Central memory CD4-positive, alpha-beta T cell (primary cell): ENCODE results near the gene LAGE3.

Source experiments
- DNase-seq: peaks from one replicate; pipeline ENCODE4 v3.0.0; 2022

Gene LAGE3

GRCh38 chrX:154473683-154474082 is 5.4 kb downstream of the LAGE3 start:
- no peak for DNase-seq

- no peak for DNase-seq
These were observed 6.1 kb downstream of the LAGE3 start for GRCh38 chrX:154472685-154473632.

DNA sequence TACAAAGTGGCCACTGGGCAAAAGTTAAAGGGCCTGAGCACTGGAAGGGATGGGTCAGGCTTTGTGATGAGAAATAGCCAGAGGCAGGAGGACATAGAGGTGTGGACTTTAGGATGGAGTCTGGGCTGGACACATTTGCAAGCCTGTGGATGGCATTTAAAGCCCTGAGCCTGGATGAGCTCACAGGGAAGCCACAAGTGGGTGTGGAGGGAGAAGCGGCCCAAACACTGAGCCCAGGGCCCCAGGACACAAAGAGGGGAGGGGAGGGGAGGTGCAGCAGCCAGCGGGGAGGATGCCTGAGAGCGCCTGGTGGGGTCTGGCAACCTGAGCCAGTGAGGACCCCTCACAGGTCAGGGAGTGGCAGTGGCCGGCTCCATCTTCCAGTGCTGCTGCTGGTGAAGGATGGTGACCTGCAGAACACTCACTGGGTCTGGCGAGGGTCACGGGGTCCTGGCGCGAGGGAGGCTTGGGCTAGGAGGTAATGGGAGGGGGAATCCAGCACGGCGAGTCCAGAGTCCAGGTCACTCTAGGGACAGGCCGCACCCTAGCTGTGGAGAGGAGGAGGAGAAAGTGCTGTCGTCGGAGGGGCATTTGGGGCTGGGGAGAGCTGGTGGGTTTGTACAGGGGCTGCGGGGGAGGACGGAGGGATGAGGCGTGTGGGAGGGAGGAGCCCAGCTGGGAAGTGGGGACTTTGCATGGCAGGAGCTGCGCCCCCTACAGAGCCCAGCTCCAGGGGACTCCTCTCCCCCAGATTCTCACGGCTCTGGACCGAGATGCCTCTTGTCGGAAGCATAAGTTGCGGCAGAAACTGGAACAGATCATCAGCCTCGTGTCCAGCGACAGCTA is 7.0 kb downstream of the LAGE3 start:
- DNase-seq: no peak

DNA sequence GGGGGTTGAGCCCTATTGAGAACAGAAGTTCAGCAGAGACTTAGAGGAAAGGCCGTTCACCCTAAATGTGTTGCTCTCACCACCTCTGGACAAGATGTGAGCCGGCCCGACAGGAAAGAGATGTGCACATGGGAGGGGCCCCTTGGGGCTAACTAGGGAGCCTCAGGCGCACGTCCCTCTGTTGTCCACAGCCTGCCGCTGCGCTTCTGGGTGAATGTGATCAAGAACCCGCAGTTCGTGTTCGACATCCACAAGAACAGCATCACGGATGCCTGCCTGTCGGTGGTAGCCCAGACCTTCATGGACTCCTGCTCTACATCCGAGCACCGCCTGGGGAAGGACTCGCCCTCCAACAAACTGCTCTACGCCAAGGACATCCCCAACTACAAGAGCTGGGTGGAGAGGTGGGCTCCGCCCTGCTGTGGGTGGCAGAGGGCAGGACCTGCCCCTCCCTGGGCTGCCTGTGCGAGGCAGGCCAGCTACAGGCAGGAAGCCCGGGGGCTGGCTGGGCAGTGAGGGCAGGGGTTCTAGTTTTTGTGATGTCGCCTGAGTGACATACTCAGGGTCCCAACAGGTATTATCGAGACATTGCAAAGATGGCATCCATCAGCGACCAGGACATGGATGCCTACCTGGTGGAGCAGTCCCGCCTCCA is 8.0 kb downstream of the LAGE3 start:
- DNase-seq: no peak

- no peak for DNase-seq
These were observed 8.6 kb downstream of the LAGE3 start for GRCh38 chrX:154470434-154470833.

- DNase-seq: no peak
These were observed 9.2 kb downstream of the LAGE3 start for GRCh38 chrX:154469880-154470279.

DNA sequence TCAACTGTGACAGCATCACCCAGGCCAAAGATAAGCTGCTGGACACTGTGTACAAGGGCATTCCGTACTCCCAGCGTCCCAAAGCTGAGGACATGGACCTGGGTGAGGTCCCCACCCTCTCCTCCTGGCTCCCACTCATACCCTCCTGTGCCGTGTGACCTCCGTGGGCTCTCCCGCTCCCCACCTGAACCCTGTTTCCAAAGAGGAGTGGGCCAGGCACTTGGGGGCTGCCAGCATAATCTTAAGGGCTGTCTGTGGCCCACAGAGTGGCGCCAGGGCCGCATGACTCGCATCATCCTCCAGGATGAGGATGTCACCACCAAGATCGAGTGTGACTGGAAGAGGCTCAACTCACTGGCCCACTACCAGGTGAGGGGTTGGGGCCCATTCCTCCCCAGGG is 10.0 kb downstream of the LAGE3 start:
- no peak for DNase-seq

DNA sequence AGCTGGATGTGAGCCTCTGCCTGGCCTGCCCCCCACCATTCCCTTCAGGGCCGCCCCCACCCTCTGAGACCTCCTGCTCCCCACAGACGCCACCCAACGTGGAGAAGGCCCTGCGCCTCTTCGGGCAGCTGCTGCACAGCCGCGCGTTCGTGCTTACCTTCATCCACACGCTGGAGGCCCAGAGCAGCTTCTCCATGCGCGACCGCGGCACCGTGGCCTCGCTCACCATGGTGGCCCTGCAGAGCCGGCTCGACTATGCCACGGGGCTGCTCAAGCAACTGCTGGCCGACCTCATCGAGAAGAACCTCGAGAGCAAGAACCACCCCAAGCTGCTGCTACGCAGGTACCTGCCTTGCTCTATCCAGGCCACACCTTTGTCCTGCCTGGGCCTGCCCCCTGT is 10.9 kb downstream of the LAGE3 start:
- no peak for DNase-seq

DNA sequence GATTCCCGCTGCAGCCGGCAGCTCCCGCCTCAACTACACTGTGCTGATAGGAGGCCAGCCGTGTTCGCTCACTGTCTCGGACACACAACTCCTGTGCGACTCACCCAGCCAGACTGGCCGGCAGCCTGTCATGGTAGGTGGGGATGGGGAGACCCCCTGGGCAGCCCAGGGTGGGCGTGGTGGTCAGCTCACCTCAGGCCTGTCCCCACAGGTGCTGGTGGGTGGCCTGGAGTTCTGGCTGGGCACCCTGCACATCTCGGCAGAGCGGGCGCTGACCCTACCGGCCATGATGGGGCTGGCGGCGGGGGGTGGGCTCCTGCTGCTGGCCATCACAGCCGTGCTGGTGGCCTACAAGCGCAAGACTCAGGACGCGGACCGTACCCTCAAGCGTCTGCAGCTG is 11.5 kb downstream of the LAGE3 start:
- DNase-seq: no peak

GRCh38 chrX:154466907-154467306 is 12.2 kb downstream of the LAGE3 start:
- DNase-seq: no peak

DNA sequence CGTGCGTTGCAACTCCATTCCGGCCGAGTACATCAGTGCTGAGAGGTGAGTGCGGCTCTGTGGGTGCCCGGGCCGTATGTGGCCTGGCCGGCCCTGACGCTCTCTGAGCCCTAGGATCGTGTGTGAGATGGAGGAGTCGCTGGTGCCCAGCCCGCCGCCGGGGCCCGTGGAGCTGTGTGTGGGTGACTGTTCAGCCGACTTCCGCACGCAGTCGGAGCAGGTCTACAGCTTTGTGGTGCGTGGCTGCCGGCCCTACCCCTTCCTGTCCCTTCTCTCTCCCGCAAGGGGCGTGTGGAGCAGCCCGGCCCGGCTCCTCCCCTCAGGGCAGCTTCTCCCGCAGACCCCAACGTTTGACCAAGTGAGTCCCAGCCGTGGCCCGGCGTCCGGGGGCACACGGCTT is 13.0 kb downstream of the LAGE3 start:
- no peak for DNase-seq

GRCh38 chrX:154465601-154466000 is 13.5 kb downstream of the LAGE3 start:
- DNase-seq: no peak

- DNase-seq: no peak
These were observed 14.2 kb downstream of the LAGE3 start for GRCh38 chrX:154464806-154465365.

- no peak for DNase-seq
These were observed 15.4 kb downstream of the LAGE3 start for GRCh38 chrX:154463611-154464220.

GRCh38 chrX:154462396-154462795 is 16.7 kb downstream of the LAGE3 start:
- no peak for DNase-seq

DNA sequence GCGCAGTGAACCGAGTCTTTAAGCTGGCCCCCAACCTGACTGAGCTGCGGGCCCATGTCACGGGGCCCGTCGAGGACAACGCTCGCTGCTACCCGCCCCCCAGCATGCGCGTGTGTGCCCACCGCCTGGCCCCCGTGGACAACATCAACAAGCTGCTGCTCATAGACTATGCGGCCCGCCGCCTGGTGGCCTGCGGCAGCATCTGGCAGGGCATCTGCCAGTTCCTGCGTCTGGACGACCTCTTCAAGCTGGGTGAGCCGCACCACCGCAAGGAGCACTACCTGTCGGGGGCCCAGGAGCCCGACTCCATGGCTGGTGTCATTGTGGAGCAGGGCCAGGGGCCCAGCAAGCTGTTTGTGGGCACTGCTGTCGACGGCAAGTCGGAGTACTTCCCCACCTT is 18.8 kb downstream of the LAGE3 start:
- no peak for DNase-seq

- DNase-seq: no peak
These were observed 19.2 kb downstream of the LAGE3 start for GRCh38 chrX:154459832-154460231.

GRCh38 chrX:154458954-154459778 is 19.9 kb downstream of the LAGE3 start:
- DNase-seq: no peak

DNA sequence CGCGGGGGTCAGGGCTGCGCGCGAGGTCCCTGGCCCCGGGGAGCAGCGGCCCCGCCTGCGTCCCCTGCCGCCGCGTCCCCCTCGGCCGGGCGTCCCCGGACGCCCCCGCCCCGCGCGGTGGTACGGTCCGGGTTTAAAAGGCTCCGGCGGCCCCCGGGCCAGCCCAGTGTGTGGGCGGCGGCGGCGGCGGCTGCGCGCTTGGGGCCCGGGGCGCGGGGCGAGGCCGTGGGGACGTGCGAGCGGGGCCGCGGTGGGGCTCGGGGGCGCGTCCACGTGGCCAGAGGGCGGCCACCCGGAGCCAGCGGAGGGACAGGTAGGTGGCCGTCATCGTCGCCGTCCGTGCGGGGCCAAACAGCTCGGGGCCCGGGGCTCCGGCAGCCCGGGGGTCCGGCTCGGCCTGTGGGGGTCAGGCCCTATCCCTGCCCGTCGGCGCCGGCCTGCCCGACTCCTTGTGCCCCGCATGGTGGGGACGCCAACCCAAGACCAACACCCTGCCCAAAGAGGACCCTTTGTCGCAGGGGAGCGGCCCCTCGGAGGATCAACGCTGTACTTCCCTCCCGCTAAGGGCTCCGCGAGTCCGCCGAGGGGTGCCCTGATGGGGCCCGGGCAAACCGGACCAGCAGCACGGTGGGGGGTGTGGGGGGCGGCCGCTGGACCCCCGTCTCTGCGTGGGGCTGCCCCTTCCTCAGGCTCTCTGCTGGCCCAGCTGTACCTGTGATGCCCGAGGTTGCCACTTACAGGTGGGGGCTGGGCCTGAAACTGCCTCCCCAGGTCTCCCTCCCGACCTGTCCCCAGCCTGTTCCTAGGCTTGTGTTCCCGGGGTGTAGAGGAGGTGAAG is 20.7 kb downstream of the LAGE3 start, which contains the start of gene PLXNA3:
Gene PLXNA3 (plus strand): TSS at position 166 of the 838 bp plus-strand sequence. CDS start 1,903 bp downstream, outside the sequence.
- peak; percentile 62 for DNase-seq

DNA sequence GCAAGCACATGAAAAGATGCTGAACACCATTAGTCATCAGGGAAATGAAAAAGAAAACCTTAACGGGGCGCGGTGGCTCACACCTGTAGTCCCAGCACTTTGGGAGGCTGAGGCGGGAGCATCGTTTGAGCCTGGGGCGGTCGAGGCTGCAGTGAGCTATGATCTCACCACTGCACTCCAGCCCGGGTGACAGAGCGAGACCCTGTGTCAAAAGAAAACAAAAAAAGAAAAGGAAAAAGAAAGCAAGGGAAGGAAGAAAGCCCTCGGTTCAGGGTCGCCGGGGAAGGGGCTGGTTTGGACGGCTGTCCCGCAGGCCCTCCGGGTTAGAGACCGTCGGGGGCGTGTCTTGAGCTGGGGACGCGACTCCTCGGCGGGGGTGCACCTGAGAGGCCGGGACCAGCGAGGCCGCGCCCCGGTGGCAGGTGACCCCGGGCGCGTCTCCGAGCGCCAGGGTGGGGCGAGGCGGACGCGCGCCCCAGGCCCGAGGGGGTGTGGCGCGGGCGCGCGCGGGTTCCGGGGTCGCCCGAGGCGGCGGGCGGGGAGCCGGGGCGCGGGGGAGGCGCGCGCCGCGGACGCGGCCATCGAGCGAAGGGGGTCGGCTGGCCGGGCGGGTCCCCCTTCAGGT is 21.5 kb downstream of the LAGE3 start:
- DNase-seq: peak; percentile 67
